Measurements from ENCODE around the gene TMED5.

The TMED5 gene

GRCh38 chr1:93114391-93114790, 65.8 kb downstream of the TMED5 start:
- DNase-seq = no peak

- DNase-seq = no peak
Measured at GRCh38 chr1:93113127-93113526, 67.1 kb downstream of the TMED5 start.

GRCh38 chr1:93111561-93111960, 68.7 kb downstream of the TMED5 start:
- no peak for DNase-seq

GRCh38 chr1:93111065-93111464, 69.1 kb downstream of the TMED5 start:
- DNase-seq = no peak

- no peak for DNase-seq
Measured at GRCh38 chr1:93109578-93109977, 70.6 kb downstream of the TMED5 start.

GRCh38 chr1:93108335-93108734, 71.9 kb downstream of the TMED5 start:
- DNase-seq = no peak

GRCh38 chr1:93107395-93107794, 72.8 kb downstream of the TMED5 start:
- no peak for DNase-seq

- no peak for DNase-seq
Measured at GRCh38 chr1:93106226-93106625, 74.0 kb downstream of the TMED5 start.

GRCh38 chr1:93102142-93102541, 78.1 kb downstream of the TMED5 start:
- no peak for DNase-seq

Measured in KG1 (cell line).